Right atrium auricular region (tissue), 2 donors: ENCODE measurements around the gene DUSP21. TPM values are rescaled to one million over a fixed set of nuclear protein-coding genes. Genes with fewer than 3 reads are reported as not detected.

ENCODE experiments used
- DNase-seq: peaks from one replicate; pipeline ENCODE4 v3.0.0-alpha.2; 2019; ENCODE audit warnings: low spot score
- H3K27ac ChIP-seq, 2 donors: fragments of 200-600 bp; sonication (generic); 1 replicate in 1 of 2; 2 replicates in 1 of 2; pipeline ENCODE4 v1.5.1; 2016 to 2019
- H3K27me3 ChIP-seq, 2 donors: fragments of 200-600 bp; sonication (generic); one replicate each; pipeline versions ENCODE4 v1.5.1 to v1.6.0; 2017 to 2019
- H3K36me3 ChIP-seq: fragments of 200-600 bp; sonication (generic); one replicate; pipeline ENCODE4 v1.5.1; 2016
- H3K4me1 ChIP-seq, 2 donors: fragments of 200-600 bp; sonication (generic); one replicate each; pipeline versions ENCODE4 v1.5.1 to v1.6.0; 2017 to 2019
- H3K4me3 ChIP-seq, 2 donors: fragments of 200-600 bp; sonication (generic); 1 replicate in 1 of 2; 2 replicates in 1 of 2; pipeline ENCODE4 v1.5.1; 2017 to 2019; ENCODE audit warnings: mild to moderate bottlenecking in 1 of 2, moderate library complexity in 1 of 2
- H3K9me3 ChIP-seq, 2 donors: fragments of 200-600 bp; sonication (generic); one replicate each; pipeline ENCODE4 v1.5.1; 2019
- CTCF ChIP-seq, 2 donors: fragments of 200-600 bp; sonication (generic); IDR thresholded peaks; one replicate each; pipeline ENCODE4 v1.5.1; 2019; ENCODE audit warnings: antibody characterized with exemption in 2 of 2
- total RNA-seq, 2 donors: library from RNA; depleted of rRNA; stranded (reverse); fragments of >200 nt; gene quantifications; one replicate each; pipeline ENCODE4 v1.1.0, GENCODE V29; 2016

The DUSP21 gene
- total RNA-seq, 2 donors from 2014 or later: not detected

- H3K4me1 ChIP-seq: peaks cover 0 to 12% of the 10 kb centered on the region in 2 donors
- H3K36me3 ChIP-seq: no peaks in the 10 kb centered on the region
- no peak overlapping the region for H3K4me3 ChIP-seq
- DNase-seq: no peak
- H3K27ac ChIP-seq: no peak overlapping the region
- no peak for TF ChIP-seq CTCF (IDR thresholded peaks at IDR 0.05)
- H3K9me3 ChIP-seq: peaks cover 0 to 6% of the 10 kb centered on the region in 2 donors
- no peaks in the 10 kb centered on the region for H3K27me3 ChIP-seq
Observed at GRCh38 chrX:44891642-44892041, 47.8 kb downstream of the DUSP21 start.

Other genes with a start within 250 kb of the DUSP21 start
- 10 to 100 TPM; 16.9 to 18.2 TPM for gene KDM6A, start 29.2 kb downstream of the DUSP21 start, total RNA-seq